GM12864 (cell line): ENCODE results near the gene FKBP5.
A peak's percentile ranks its signal among the peaks of the same experiment; 100 is the strongest.

Experiments
- DNase-seq: peaks from one replicate; pipeline ENCODE4 v3.0.0-alpha.2; 2011; ENCODE audit warnings: low read depth
- H3K4me3 ChIP-seq: 2 replicates; pipeline ENCODE4 v1.5.1; 2011; ENCODE audit warnings: mild to moderate bottlenecking, low read depth, low read length, control low read depth
- CTCF ChIP-seq: IDR thresholded peaks from 2 replicates; pipeline ENCODE4 v1.5.1; 2011; ENCODE audit warnings: low read depth, mild to moderate bottlenecking, moderate library complexity, low read length, control low read depth, inconsistent platforms; ENCODE audit errors: missing control alignments

Gene FKBP5

GRCh38 chr6:35731736-35732532, 43.2 kb upstream of the FKBP5 start:
- TF ChIP-seq CTCF: no peak
- peak; percentile 59 for DNase-seq
- peak overlapping the region; percentile 71 for H3K4me3 ChIP-seq

- H3K4me3 ChIP-seq: peak overlapping the region; percentile 71
Measured at GRCh38 chr6:35731414-35731735, 42.7 kb upstream of the FKBP5 start.

GRCh38 chr6:35730745-35731413, 42.2 kb upstream of the FKBP5 start:
- TF ChIP-seq CTCF: no peak
- H3K4me3 ChIP-seq: peak overlapping the region; percentile 25
- no peak for DNase-seq

More at GRCh38 chr6:35731414-35731735, 42.7 kb upstream of the FKBP5 start:
- peak; percentile 45 for DNase-seq
- TF ChIP-seq CTCF: no peak

GRCh38 chr6:35729722-35730121, 41.0 kb upstream of the FKBP5 start:
- DNase-seq: no peak
- TF ChIP-seq CTCF: no peak
- no peak overlapping the region for H3K4me3 ChIP-seq

GRCh38 chr6:35728683-35729678, 40.3 kb upstream of the FKBP5 start:
- peak; percentile 7 for TF ChIP-seq CTCF
- no peak for DNase-seq
- H3K4me3 ChIP-seq: no peak overlapping the region

GRCh38 chr6:35727935-35728682, 39.4 kb upstream of the FKBP5 start:
- no peak for TF ChIP-seq CTCF
- DNase-seq: peak; percentile 71
- peak overlapping the region; percentile 66 for H3K4me3 ChIP-seq
